KOPT-K1 (cell line): Measurements from ENCODE around the gene SATB2.

Experiments used
- H3K27ac ChIP-seq: fragments of 200-600 bp; sonication (generic); 2 replicates; pipeline ENCODE4 v1.5.1; 2016; ENCODE audit warnings: antibody characterized with exemption, mild to moderate bottlenecking, low read depth, low read length; ENCODE audit not compliant: poor library complexity, severe bottlenecking
- H3K36me3 ChIP-seq: fragments of 200-600 bp; sonication (generic); 2 replicates; pipeline ENCODE4 v1.5.1; 2017; ENCODE audit warnings: antibody characterized with exemption, mild to moderate bottlenecking, low read length, moderate library complexity; ENCODE audit not compliant: insufficient read depth
- H3K9me3 ChIP-seq: fragments of 200-600 bp; sonication (generic); 2 replicates; pipeline ENCODE4 v1.5.1; 2017; ENCODE audit warnings: antibody characterized with exemption, low read length, mild to moderate bottlenecking; ENCODE audit not compliant: insufficient read depth, poor library complexity, severe bottlenecking

The SATB2 gene

DNA sequence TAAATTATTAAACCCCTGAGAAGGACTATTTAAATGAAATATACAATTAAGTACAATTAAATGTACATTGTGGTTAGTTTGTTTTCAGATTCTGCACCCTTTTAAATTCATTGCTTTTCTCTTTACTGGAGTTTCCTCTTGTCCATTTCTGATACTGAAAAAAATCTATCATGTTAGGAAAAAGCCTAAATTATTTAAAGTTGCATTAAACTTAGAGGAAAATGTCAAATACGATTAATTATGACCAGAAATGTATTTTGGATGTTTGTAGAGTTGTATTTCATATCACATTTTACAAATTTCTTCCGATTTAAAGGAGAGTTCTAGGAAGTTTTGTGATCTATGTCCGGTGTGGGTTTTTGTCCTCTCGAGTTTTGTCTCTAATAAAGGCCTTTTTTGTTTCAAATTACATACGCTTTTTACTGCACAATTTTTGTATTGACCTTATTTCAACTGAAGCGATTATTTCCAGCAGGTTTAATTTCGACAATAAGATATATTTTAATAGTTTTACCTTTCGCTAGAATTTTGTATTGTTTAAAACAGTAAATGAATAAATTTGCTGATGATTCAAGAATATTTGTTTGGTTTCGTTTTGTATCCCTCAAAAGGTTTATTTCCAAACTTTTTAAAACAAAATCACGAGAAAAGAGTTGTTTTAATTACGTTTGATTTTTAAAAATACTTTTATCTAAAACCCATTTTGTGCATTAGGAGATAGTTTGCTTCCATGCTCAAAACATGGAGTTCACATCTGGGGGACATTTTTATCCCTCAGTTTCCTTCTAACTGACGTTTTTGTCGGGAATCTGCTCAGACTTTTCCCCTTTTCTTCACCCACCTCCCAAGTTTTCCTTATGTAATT lies 3.3 kb upstream of the SATB2 start:
- H3K9me3 ChIP-seq = no peaks in the 10 kb centered on the region
- H3K36me3 ChIP-seq = no peaks in the 10 kb centered on the region
- H3K27ac ChIP-seq = no peak overlapping the region

- Histone ChIP-seq H3K27ac (no peak overlapping the region), H3K36me3 (no peaks in the 10 kb centered on the region), H3K9me3 (no peaks in the 10 kb centered on the region)
Measured at GRCh38 chr2:199460101-199460671, 2.4 kb upstream of the SATB2 start.

GRCh38 chr2:199459286-199460100 lies 1.8 kb upstream of the SATB2 start:
- Histone ChIP-seq H3K9me3 (no peaks in the 10 kb centered on the region), H3K36me3 (no peaks in the 10 kb centered on the region), H3K27ac (no peak overlapping the region)

DNA sequence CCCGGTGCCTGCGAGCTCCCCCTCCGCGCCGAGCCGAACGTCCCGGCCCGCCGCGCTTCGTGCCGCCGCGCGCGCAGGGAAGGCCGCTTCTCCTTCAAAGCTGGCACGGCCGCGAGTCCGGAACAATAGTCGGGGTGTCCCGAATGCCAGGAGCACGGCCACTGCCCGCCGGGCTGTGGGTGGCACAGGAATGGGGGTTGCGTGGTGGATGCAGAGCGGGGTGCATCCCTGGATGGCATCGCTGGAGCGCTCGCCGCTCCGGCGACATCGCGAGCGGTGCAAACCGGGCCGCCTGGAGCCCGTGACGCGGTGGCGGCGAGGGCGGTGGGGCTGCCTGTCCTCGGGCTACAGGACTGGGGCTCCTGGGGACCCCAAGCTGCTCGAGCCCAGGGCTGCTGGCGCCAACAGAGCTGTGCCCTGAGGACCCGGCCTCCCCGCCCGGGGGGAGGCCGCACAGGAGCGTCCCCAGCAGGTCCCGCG lies 1.1 kb upstream of the SATB2 start:
- Histone ChIP-seq H3K27ac (no peak overlapping the region), H3K36me3 (no peaks in the 10 kb centered on the region)

GRCh38 chr2:199458009-199458805 lies 468 bp upstream of the SATB2 start:
- H3K27ac ChIP-seq = no peak overlapping the region
- H3K36me3 ChIP-seq = no peaks in the 10 kb centered on the region
- H3K9me3 ChIP-seq = no peaks in the 10 kb centered on the region

More for the DNA sequence above, 1.1 kb upstream of the SATB2 start:
- no peaks in the 10 kb centered on the region for H3K9me3 ChIP-seq

- H3K27ac ChIP-seq = no peak overlapping the region
- H3K36me3 ChIP-seq = no peaks in the 10 kb centered on the region
- H3K9me3 ChIP-seq = no peaks in the 10 kb centered on the region
Measured at GRCh38 chr2:199456383-199457146, 1.2 kb downstream of the SATB2 start.

DNA sequence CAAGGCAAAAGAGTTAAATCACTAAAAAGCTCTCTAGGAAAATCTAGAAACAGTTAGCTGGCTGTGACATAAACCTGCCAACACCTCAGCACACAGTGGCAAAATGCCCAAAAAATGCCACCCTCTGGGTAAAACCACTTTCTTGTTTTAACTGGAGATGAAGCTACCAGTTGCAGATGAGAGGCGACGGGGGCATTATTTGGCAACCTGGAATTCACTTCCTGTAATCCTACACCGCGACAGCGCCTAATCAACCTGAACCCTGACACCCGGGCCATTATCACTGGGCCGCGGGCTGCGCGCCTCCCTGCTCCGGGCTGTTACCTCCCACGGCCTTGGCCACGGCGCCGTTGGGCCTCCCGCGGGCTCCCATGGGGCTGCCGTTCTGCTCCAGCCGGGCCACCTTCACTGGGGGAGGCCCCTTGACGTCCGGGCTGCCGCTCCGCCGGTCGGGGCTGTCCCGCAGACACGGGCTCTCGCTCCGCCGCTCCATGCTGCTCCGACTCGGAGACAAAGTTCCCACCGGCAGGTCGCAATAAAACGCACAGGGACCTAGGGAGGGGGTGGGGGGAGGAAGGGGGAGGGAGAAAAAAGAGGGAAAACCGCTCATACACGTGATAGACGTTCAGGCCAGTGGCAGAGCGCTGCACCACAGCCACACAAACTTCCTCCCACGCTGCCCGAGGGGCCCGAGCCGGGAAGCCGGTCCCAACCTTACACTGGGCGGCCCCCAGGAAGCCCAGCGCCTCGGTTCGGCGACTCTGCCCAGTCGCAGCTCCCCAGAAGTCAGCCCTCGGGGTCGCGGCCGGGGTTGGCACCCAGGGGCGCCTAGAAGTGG lies 2.0 kb downstream of the SATB2 start:
- Histone ChIP-seq H3K27ac (no peak overlapping the region), H3K9me3 (no peaks in the 10 kb centered on the region), H3K36me3 (no peaks in the 10 kb centered on the region)

DNA sequence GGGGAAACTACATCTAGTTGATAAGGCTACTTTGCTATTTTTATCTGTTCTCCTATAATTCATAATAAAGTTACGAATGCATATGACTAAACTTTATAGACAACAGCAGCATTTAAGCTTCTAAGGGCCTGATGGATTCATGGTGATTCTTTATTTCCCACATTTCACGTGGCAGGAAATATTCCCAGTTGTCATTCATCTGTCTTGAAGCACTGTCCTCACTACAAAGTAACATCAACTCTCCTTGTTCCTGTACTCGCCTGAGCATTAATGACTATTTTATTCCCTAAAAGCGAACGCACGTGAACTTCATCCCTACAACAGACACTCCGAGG lies 2.6 kb downstream of the SATB2 start:
- Histone ChIP-seq H3K27ac (no peak overlapping the region), H3K36me3 (no peaks in the 10 kb centered on the region), H3K9me3 (no peaks in the 10 kb centered on the region)

- Histone ChIP-seq H3K36me3 (no peaks in the 10 kb centered on the region), H3K9me3 (no peaks in the 10 kb centered on the region), H3K27ac (no peak overlapping the region)
Measured at GRCh38 chr2:199452991-199453379, 4.8 kb downstream of the SATB2 start.

DNA sequence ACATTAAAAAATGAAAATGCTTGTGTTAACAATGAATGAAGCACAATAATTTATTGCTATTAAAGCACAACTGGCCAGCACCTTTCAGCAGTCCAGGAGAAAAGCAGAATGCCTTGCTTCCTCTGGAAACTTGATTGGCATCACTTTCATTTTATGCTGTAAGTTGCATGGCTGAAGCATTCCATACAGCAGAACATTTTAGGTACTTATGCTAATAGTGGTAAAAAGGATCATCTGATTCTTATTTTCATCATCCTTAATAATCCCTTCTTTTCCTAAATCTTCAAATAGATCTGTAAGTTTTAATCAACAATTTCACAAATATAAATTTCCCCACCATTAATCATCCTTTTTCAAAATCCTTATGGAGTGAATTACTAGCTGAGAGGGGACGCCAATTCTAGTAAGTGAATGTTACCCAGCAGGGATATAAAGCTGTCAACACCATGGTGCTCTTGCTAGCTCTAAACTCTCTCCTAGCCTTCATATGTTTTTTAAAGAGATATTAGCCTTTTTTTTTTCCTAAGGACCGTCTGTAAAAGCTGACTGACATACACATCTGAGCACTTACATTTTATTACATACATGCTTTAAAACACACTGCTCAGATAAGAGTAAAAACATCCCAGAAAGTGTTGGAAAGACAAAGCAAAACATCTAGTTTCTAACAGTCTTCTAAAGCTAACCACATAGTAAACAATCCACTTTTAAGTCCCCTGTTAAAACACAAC lies 5.3 kb downstream of the SATB2 start:
- Histone ChIP-seq H3K36me3 (no peaks in the 10 kb centered on the region), H3K9me3 (no peaks in the 10 kb centered on the region), H3K27ac (no peak overlapping the region)

DNA sequence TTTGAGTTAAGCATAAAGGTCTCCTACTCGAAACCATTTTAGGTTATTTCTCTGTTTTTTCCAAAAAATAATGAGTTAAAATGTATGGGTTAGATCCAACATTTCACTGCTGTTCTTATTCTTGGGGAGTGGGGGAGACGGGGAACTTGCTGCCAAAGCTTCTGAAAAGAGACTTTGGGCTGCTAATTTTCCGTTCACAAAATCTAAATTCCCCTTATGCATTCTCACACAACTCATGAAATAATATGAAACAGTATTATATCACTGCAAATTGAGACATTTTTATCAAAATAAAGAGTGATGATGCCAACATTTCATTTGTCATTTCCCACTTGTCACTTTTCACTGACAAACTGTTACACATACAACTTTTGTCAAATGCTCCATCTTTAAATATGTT lies 7.8 kb downstream of the SATB2 start:
- no peaks in the 10 kb centered on the region for H3K9me3 ChIP-seq
- H3K27ac ChIP-seq = no peak overlapping the region
- H3K36me3 ChIP-seq = no peaks in the 10 kb centered on the region

DNA sequence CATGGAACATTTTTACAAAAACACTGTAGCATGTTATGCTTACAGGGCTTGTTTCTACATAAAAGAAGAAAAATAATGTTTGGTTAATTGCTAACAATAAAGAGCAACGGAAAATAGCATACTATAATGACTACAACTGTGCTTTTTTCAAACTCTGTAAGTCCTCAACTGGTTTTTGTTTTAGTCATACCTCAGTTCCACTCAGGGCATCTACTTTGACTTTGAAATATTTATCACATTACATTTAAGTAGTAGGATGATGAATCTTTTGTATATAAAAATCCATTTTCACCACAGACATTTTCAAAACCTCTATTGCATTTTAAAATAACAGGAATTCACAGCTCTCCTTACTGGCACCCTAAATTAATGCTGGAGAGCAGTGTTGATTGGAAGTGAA lies 8.3 kb downstream of the SATB2 start:
- no peaks in the 10 kb centered on the region for H3K36me3 ChIP-seq
- H3K27ac ChIP-seq = no peak overlapping the region
- no peaks in the 10 kb centered on the region for H3K9me3 ChIP-seq

DNA sequence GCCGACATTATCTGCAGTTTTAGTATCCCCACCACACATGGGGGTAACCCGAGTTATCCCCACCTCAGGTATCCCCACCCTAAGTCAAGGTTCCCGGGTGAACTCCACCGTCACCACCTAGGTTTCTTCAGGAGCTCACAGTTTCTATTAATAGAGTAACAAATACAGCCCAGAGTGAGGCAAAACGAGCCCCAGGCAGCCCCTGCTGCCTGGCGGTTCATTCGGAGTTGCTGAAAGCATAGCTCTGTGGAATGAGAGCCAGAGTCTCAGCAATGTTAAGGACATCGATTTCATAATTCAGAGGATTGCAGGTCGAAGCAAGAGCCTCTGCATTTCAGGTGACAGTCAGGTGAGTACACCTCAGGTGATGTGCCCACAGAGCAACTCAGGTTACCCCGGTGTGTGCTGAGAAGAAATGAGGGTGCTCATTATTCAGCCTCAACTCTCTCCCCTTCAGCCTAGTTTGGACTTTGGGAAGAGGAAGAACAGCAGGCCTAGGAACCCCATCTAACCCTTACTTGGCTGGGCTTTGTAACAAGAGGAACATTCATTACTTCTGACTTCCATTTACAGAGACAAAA lies 10.7 kb downstream of the SATB2 start:
- Histone ChIP-seq H3K9me3 (no peaks in the 10 kb centered on the region), H3K36me3 (no peaks in the 10 kb centered on the region), H3K27ac (no peak overlapping the region)
